ENCODE results near the gene TCEAL6.

DNA sequence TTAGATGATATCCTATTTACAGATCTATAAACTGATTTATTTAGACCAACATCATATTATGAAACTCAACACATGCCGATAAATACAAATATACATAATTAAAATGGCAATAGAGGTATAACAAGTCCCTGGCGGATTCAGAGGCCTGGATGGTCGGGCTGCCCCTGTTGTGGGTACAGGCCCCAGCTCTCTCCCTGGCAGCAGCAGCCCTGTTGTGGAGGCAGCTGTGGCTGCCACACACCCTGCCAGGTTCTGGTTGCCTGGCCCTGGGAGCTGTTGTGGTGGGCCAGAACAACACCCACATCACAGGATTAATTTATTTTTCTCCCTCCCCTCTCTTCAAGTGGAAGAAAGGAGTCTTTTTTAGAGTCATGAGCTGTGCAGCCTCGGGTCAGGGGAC, 28.9 kb downstream of the TCEAL6 start:
- TF ChIP-seq, protein P1, sequence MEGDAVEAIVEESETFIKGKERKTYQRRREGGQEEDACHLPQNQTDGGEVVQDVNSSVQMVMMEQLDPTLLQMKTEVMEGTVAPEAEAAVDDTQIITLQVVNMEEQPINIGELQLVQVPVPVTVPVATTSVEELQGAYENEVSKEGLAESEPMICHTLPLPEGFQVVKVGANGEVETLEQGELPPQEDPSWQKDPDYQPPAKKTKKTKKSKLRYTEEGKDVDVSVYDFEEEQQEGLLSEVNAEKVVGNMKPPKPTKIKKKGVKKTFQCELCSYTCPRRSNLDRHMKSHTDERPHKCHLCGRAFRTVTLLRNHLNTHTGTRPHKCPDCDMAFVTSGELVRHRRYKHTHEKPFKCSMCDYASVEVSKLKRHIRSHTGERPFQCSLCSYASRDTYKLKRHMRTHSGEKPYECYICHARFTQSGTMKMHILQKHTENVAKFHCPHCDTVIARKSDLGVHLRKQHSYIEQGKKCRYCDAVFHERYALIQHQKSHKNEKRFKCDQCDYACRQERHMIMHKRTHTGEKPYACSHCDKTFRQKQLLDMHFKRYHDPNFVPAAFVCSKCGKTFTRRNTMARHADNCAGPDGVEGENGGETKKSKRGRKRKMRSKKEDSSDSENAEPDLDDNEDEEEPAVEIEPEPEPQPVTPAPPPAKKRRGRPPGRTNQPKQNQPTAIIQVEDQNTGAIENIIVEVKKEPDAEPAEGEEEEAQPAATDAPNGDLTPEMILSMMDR (IDR thresholded peaks at IDR 0.05), result no peak
- TF ChIP-seq KAT7 (CRISPR knock-in tag; IDR thresholded peaks at IDR 0.05; ENCODE audit: borderline replicate concordance) (no peak), NFYB (CRISPR knock-in tag; conservative IDR thresholded peaks at IDR 0.05; ENCODE audit: low read depth) (no peak), NR3C1 (CRISPR knock-in tag; conservative IDR thresholded peaks at IDR 0.05; ENCODE audit: low read depth) (no peak), MXD4 (CRISPR knock-in tag; IDR thresholded peaks at IDR 0.05; ENCODE audit: borderline replicate concordance) (no peak), FOXJ3 (CRISPR knock-in tag; IDR thresholded peaks at IDR 0.05; ENCODE audit: borderline replicate concordance) (no peak), TCF7 (CRISPR knock-in tag; IDR thresholded peaks at IDR 0.05; ENCODE audit: low read depth) (no peak), TEAD1 (CRISPR knock-in tag; IDR thresholded peaks at IDR 0.05) (no peak)
- TF ChIP-seq, protein P2, sequence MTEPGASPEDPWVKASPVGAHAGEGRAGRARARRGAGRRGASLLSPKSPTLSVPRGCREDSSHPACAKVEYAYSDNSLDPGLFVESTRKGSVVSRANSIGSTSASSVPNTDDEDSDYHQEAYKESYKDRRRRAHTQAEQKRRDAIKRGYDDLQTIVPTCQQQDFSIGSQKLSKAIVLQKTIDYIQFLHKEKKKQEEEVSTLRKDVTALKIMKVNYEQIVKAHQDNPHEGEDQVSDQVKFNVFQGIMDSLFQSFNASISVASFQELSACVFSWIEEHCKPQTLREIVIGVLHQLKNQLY (CRISPR knock-in tag; IDR thresholded peaks at IDR 0.05), result no peak
- TF ChIP-seq, protein P3, sequence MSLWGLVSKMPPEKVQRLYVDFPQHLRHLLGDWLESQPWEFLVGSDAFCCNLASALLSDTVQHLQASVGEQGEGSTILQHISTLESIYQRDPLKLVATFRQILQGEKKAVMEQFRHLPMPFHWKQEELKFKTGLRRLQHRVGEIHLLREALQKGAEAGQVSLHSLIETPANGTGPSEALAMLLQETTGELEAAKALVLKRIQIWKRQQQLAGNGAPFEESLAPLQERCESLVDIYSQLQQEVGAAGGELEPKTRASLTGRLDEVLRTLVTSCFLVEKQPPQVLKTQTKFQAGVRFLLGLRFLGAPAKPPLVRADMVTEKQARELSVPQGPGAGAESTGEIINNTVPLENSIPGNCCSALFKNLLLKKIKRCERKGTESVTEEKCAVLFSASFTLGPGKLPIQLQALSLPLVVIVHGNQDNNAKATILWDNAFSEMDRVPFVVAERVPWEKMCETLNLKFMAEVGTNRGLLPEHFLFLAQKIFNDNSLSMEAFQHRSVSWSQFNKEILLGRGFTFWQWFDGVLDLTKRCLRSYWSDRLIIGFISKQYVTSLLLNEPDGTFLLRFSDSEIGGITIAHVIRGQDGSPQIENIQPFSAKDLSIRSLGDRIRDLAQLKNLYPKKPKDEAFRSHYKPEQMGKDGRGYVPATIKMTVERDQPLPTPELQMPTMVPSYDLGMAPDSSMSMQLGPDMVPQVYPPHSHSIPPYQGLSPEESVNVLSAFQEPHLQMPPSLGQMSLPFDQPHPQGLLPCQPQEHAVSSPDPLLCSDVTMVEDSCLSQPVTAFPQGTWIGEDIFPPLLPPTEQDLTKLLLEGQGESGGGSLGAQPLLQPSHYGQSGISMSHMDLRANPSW (CRISPR knock-in tag; conservative IDR thresholded peaks at IDR 0.05; ENCODE audit: low read depth), result no peak

Data from WTC11 (cell line).